GM10248 (cell line): ENCODE data around the gene S100PBP.
"Not testable (repeated sequence)": the region's sequence is repeated elsewhere in the genome, so short reads cannot be mapped to it uniquely, and the experiment has no call there.

Experiments used
- CTCF ChIA-PET: fragments of 300-600 bp; sonication (Branson Sonifier 250); formaldehyde crosslinking; extraction: SDS; loops from one replicate; lab custom pipeline; 2021; ENCODE audit warnings: antibody characterized with exemption; lab: Yijun Ruan, JAX
- POLR2A ChIA-PET: fragments of 350-650 bp; sonication (Branson Sonifier 250); formaldehyde crosslinking; extraction: SDS; loops from one replicate; lab custom pipeline; 2020; ENCODE audit warnings: antibody characterized with exemption; lab: Yijun Ruan, JAX
- DNase-seq: peaks from one replicate; pipeline ENCODE4 v3.0.0; 2012; ENCODE audit errors: extremely low spot score
- CTCF ChIP-seq: IDR thresholded peaks from 2 replicates; pipeline ENCODE4 v1.5.1; 2012; ENCODE audit warnings: mild to moderate bottlenecking, low read depth; ENCODE audit errors: extremely low read depth, missing control alignments, control extremely low read depth

The S100PBP gene

DNA sequence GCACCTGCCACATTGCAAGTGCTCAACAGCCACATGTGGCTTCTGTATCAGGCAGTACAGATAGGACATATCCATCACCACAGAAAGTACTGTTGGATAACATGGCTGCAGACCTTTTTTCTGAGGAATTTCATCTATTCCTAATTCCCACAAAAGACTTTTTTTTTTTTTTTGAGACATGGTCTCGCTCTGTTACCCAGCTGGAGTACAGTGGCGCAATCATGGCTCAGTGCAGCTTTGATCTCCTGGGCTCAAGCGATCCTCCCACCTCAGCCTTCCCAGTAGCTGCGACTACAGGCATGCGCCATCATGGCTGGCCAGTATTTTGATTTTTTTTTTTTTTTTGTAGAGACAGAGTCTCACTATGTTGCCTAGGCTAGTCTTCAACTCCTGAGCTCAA is 33.6 kb upstream of the S100PBP start:
- ChIA-PET POLR2A (no interaction called here), CTCF (interaction anchor here (1.2 to 4.4 kb wide), 2 partner anchors 10 to 109 kb away, joined by 3 to 46 read pairs; no protein-coding TSS in a partner anchor)
- no peak for TF ChIP-seq CTCF

DNA sequence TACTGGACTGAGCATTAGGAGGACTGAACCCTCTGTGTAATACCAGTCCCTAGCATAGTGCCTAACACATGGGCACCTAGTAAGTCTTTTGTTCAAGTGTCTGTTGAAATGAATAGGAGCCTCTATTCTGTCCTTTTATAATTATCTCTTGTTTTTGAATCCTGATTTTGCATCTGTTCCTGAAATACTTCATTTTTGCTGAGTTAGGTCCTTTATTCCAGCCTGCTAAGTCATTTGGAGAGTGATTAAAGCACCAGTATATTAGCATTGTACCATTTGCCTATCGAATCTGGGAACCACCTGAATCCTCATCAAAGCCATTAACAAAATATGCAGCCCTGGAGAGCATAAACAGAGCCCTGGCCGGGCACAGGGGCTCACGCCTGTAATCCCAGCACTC is 32.6 kb upstream of the S100PBP start:
- no peak for TF ChIP-seq CTCF
- DNase-seq, result no peak
- POLR2A ChIA-PET, result no interaction called here
- CTCF ChIA-PET, result interaction anchor here (4.4 kb wide), 1 partner anchor 11 kb away, joined by 46 read pairs; no protein-coding TSS in a partner anchor

More for the DNA sequence above, 33.6 kb upstream of the S100PBP start:
- no peak for DNase-seq

GRCh38 chr1:32786856-32787255 is 30.6 kb upstream of the S100PBP start:
- POLR2A ChIA-PET, result no interaction called here
- DNase-seq, result no peak
- CTCF ChIA-PET, result interaction anchor here (1.0 to 3.4 kb wide), 3 partner anchors 11 to 74 kb away, joined by 3 to 25 read pairs (median 6); no protein-coding TSS in a partner anchor
- no peak for TF ChIP-seq CTCF

DNA sequence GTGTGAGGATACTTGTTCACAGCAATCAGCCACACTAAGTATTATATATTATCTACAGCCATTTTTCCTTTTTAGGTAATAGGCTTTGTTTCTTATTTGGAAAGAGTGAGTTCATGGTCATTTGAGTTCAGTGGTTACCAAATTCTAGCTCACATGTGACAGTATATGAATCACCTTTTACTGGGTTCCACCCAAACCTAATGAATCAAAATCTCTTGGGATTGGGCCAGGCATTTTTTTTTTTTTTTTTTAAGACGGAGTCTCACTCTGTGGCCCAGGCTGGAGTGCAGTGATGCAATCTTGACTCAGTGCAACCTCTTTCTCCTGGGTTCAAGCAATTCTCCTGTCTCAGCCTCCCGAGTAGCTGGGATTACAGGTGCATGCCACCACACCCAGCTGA is 28.1 kb upstream of the S100PBP start:
- ChIA-PET POLR2A (interaction anchor here (0.7 kb wide), 1 partner anchor 169 kb away, joined by 6 read pairs; no protein-coding TSS in a partner anchor), CTCF (interaction anchor here (1.0 kb wide), 1 partner anchor 77 kb away, joined by 3 read pairs; no protein-coding TSS in a partner anchor)
- not testable (repeated sequence) for DNase-seq

DNA sequence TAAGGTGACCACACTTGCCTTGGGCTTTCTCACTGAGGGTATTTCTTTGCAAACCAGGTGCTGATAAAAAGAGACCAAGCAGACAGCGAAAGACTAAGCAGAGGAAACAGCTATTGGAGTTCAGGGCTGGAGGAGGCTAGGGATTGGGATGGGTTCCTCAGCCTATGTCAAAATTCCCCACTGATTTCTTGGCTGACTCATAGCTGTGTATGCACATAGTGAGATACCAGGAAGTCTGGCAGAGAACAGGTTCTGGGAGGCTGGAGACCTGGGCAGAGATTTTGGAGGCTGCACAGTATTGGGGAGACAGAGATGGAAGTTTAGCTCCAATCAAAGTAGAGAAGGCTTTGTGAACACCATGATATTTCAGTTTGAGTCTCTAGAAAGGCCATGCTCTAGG is 25.6 kb upstream of the S100PBP start:
- ChIA-PET CTCF (interaction anchor here (1.3 to 5.0 kb wide), 3 partner anchors 17 to 80 kb away, joined by 3 to 33 read pairs (median 5); no protein-coding TSS in a partner anchor), POLR2A (no interaction called here)
- TF ChIP-seq CTCF, result no peak
- no peak for DNase-seq

DNA sequence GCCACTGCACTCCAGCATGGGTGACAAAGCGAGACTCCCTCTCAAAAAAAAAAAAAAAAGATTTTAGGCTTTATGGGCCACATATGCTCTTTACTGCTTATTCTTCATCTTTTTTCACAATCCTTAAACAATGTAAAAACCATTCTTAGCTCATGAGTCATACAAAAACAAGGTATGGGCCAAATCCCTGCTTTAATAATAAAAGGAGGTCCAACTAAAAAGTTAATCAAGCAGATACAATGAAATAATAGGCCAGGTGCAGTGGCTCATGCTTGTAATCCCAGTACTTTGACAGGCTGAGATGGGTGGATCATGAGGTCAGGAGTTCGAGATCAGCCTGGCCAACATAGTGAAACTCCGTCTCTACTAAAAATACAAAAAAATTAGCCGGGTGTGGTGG is 21.7 kb upstream of the S100PBP start:
- CTCF ChIA-PET, POLR2A ChIA-PET, DNase-seq: not testable (repeated sequence)

GRCh38 chr1:32797456-32797855 is 20.0 kb upstream of the S100PBP start:
- CTCF ChIA-PET, result interaction anchor here (1.6 to 1.9 kb wide), 2 partner anchors 15 to 23 kb away, joined by 3 to 7 read pairs; no protein-coding TSS in a partner anchor
- DNase-seq, result no peak
- POLR2A ChIA-PET, result no interaction called here
- no peak for TF ChIP-seq CTCF
